ENCODE data around the gene SMIM45.
"Not testable (repeated sequence)": the region's sequence is repeated elsewhere in the genome, so short reads cannot be mapped to it uniquely, and the experiment has no call there.

The SMIM45 gene

GRCh38 chr22:41948142-41948541 is 3.8 kb upstream of the SMIM45 start:
- ChIA-PET CTCF (interaction anchor here (1.4 to 8.2 kb wide), 8 partner anchors 9 to 251 kb away, joined by 3 to 53 read pairs (median 6); partner anchors contain the start of genes MEI1, NDUFA6 and TNFRSF13C), POLR2A (interaction anchor here (1.1 kb wide), 1 partner anchor 9 kb away, joined by 3 read pairs; no protein-coding TSS in a partner anchor)
- TF ChIP-seq CTCF (IDR thresholded peaks at IDR 0.05; ENCODE audit: control extremely low read depth, extremely low read depth, low read depth, missing control alignments): no peak
- DNase-seq (ENCODE audit: extremely low spot score): no peak

DNA sequence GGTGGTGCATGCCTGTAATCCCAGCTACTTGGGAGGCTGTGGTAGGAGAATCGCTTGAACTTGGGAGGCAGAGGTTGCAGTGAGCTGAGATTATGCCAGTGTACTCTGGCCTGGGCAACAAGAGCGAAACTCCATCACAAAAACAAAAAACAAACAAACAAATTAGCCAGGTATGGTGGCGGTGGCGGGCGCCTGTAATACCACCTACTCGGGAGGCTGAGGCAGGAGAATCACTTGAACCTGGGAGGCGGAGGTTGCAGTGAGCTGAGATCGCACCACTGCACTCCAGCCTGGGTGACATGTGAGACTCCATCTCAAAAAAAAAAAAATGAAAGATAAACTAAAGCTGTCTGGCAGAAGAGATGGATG is 3.0 kb upstream of the SMIM45 start:
- not testable (repeated sequence) for DNase-seq (ENCODE audit: extremely low spot score)
- ChIA-PET POLR2A (interaction anchor here (1.1 kb wide), 1 partner anchor 9 kb away, joined by 3 read pairs; no protein-coding TSS in a partner anchor), CTCF (interaction anchor here (1.4 to 8.2 kb wide), 9 partner anchors 8 to 251 kb away, joined by 3 to 53 read pairs (median 5); partner anchors contain the start of genes MEI1 and TNFRSF13C)

DNA sequence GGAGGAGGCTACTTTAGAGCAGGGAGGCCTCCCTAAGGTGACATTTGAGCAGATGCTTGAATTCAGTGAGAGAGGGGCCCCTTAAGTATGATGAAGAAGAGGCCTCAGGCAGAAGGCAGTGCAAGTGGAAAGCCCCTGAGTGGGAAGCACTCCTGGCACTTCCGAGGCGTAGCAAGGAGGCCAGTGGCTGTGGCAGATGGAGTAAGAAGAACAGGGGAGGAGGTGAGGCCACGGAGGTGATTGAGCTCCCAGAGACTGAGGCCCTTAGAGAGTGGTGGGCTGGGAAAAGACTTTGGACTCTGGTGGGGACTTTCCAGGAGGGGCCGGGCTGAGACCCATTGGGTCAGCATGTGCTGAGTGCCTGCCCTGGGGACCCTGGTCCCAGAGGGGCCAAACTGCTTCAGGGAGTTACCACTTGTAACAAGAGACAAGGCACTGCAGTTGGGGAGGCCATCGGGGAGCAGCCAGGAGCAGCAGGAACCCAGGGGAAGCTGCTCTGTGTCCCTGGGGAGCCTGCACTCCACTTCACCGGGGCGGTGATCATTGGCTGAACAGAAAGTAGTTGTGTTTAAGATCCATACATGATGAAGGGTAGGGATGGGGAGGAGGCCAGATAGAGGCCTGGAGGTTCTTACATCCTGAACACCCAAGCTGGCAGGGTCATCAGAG is 2.5 kb upstream of the SMIM45 start:
- POLR2A ChIA-PET: interaction anchor here (0.7 to 1.1 kb wide), 2 partner anchors 10 to 48 kb away, joined by 3 to 5 read pairs; no protein-coding TSS in a partner anchor

DNA sequence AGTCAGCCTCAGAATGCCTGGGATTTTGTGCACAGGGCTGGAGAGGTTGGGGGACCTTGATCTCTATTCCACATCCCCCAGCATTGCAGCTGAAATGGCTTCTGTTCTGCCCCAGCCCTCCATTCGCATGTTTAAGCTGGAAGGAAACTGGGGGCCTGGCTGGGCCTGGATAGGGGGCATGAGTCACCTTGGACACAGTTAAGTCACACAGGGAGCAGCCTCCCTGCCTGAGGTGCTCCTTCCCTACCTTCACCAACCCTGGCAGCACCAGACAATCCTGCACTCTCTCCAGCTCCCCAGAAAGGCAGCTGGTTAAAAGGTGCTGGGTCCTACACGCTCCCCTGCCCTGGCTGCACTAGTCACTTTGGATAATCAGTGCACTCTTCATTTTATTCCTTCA is 763 bp downstream of the SMIM45 start:
- CTCF ChIA-PET: interaction anchor here (1.0 to 8.2 kb wide), 5 partner anchors 12 to 255 kb away, joined by 3 to 53 read pairs (median 3); partner anchors contain the start of gene MEI1

More for the DNA sequence above, 2.5 kb upstream of the SMIM45 start:
- CTCF ChIA-PET: interaction anchor here (1.2 to 8.2 kb wide), 11 partner anchors 8 to 524 kb away, joined by 3 to 53 read pairs (median 5); partner anchors contain the start of gene MEI1
- no peak for TF ChIP-seq CTCF (IDR thresholded peaks at IDR 0.05; ENCODE audit: control extremely low read depth, extremely low read depth, low read depth, missing control alignments)
- no peak for DNase-seq (ENCODE audit: extremely low spot score)

GRCh38 chr22:41957941-41958556 is 6.1 kb downstream of the SMIM45 start:
- ChIA-PET CTCF (interaction anchor here (0.7 to 2.7 kb wide), 12 partner anchors 8 to 497 kb away, joined by 3 to 13 read pairs (median 4); partner anchors contain the start of gene CENPM), POLR2A (no interaction called here)
- no peak for TF ChIP-seq CTCF (IDR thresholded peaks at IDR 0.05; ENCODE audit: control extremely low read depth, extremely low read depth, low read depth, missing control alignments)
- DNase-seq (ENCODE audit: extremely low spot score): no peak

More for the DNA sequence above, 763 bp downstream of the SMIM45 start:
- no peak for DNase-seq (ENCODE audit: extremely low spot score)
- TF ChIP-seq CTCF (IDR thresholded peaks at IDR 0.05; ENCODE audit: control extremely low read depth, extremely low read depth, low read depth, missing control alignments): no peak
- POLR2A ChIA-PET: no interaction called here

- DNase-seq (ENCODE audit: extremely low spot score): no peak
- no peak for TF ChIP-seq CTCF (IDR thresholded peaks at IDR 0.05; ENCODE audit: control extremely low read depth, extremely low read depth, low read depth, missing control alignments)
- CTCF ChIA-PET: interaction anchor here (0.9 to 2.0 kb wide), 3 partner anchors 116 to 266 kb away, joined by 3 to 8 read pairs (median 4); partner anchors contain the start of genes NDUFA6 and SMDT1
- POLR2A ChIA-PET: no interaction called here
Observed at GRCh38 chr22:41963453-41964111, 11.6 kb downstream of the SMIM45 start.
